NCI-H2171 (cell line): ENCODE results near the gene NT5C.

Experiments used
- DNase-seq: peaks from one replicate; lab custom pipeline; 2025; lab: John Stamatoyannopoulos, UW

NT5C gene

GRCh38 chr17:75090871-75091854 lies 40.4 kb downstream of the NT5C start:
- DNase-seq, result no peak

- DNase-seq, result no peak
Observed at GRCh38 chr17:75088465-75089417, 42.8 kb downstream of the NT5C start.

- DNase-seq, result no peak
Observed at GRCh38 chr17:75087558-75088453, 43.7 kb downstream of the NT5C start, which contains the start of gene SLC16A5. SLC16A5 (plus strand) TSS chr17:75087954; CDS start chr17:75093637, 5,683 bp downstream.

- no peak for DNase-seq
Observed at GRCh38 chr17:75087182-75087557, 44.4 kb downstream of the NT5C start.

DNA sequence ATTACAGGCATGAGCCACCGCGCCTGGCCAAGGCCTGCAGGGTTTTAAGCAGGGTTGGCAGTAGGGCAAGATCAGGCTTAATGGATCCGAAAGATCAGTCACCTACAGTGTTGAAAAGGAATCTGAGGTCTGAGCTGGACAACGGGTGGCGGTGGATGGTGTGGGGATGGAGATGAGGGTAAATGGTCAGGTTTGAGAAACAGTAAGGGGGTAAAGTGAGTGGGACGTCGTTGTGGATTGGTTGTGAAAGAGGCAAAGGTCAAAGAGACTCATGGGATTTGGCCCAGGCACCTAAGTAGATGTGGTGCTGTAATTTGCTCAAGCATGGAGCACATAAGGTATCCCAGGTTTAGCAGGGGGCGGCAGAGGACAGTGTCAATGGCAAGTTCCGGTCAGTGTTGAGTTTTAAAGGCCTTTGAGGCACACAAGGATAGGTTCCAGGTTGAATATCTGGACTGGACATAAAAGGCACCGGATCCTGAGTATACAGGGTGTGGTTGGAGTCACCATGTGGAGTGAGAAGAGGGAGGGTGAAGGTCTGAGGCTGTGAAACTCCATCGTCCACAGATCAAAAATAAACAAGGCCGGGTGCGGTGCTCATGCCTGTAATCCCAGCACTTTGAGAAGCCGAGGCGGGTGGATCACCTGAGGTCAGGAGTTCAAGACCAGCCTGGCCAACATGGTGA lies 44.9 kb downstream of the NT5C start:
- no peak for DNase-seq

GRCh38 chr17:75084039-75084660 lies 47.4 kb downstream of the NT5C start:
- DNase-seq, result no peak

- DNase-seq, result no peak
Observed at GRCh38 chr17:75082683-75083082, 48.9 kb downstream of the NT5C start.

DNA sequence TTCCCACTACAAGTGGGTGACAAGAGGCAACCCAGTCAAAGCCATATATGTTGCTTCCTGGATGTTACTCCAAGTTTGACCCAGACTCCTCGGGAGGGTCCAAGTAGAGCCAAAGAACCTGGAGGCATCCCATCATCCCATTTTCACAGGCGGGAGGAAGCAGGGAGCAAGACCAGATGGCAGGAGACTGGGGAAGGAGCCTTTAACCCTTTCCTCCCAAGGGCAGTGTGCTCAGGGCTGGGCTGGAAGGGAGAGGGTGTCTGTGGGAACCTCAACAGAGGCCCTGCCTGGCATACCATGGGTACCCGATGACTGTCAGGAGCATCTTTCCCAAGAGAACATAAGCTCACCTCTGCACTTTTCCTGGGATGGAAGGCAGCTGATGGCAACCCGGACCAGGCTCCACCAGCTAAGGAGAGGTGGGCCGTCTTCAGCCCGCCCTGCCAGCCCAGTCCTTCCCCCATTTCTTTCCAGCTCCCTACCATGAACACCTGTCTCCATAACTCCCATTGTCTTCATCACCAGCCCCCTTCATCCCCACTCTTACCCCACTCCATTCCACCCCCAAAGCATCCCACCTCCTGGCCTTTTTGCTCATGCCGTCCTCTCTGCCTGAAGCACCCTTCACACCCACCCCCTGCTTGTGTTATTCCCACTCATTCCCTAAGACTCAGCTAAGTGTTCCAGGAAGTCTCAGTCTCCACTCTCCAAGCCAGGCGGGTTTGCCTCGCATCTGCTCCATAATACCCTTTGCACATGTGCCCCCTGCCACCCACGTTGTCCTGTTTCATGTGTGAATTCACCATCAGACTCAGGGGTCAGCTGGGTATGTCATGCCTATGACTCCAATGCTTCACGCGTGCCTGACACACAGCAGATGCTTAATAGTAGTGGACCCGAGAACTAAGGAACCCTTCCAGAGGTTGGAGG lies 49.7 kb downstream of the NT5C start:
- DNase-seq, result no peak
